Fibroblast of the conjunctiva (primary cell): ENCODE results near the gene RASGRP3.

Experiments
- DNase-seq: peaks from one replicate; pipeline ENCODE4 v3.0.0-alpha.2; 2010; ENCODE audit warnings: low read depth

Gene RASGRP3

DNA sequence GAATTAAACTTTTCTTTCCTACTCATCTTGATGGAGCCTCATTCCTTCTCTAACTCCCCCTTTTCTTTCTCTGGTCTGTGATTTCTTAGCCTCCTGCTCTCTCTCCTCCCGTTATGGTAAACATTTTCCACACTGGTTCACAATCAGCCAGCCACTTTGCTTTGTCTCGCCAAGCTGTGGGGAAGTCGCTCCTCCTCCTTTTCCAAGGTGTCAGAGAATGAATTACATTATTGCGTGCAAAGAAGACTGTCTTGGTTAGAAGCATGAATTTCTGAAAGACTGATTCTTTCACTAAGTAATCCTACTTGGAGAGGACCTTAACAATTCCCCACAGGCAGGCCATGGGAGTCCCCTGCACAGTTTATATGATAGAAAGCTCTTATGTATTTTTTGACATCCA lies 46.1 kb downstream of the RASGRP3 start:
- no peak for DNase-seq

DNA sequence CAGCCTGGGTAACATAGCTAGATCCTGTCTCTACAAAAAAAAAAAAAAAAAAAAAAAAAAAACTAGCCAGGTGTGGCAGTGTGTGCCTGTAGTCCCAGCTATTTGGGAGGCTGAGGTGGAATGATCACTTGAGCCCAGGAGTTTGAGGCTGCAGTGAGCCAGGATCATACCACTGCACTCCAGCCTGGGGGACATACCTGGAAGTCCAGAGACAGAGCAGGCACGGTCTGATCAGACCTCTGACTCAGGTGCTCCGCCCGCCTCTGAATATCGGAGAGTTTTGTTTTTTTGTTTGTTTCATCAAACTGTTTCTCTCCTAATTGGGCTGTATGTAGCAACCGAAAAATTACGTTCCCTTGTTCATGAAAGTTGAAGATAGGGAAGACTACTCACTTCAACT lies 49.2 kb downstream of the RASGRP3 start:
- no peak for DNase-seq

DNA sequence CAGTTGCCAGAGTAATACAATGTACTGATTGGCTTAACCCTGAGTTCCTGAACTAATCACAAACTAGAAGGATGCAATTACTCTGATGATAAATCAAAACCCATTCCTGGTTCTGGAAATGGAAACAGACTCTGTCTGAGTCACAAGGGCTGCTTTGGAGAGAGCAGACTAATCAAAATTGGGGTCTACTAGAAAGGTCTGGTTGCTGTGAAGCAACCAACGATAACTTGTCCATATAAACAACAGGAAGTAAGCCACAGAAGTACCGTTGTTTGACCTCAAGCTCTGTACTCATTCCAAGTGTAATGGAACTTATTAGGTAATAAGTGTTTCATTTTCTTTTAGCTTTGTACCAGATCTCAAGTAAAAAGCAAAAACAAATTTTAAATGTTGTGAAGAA lies 49.7 kb downstream of the RASGRP3 start:
- no peak for DNase-seq

DNA sequence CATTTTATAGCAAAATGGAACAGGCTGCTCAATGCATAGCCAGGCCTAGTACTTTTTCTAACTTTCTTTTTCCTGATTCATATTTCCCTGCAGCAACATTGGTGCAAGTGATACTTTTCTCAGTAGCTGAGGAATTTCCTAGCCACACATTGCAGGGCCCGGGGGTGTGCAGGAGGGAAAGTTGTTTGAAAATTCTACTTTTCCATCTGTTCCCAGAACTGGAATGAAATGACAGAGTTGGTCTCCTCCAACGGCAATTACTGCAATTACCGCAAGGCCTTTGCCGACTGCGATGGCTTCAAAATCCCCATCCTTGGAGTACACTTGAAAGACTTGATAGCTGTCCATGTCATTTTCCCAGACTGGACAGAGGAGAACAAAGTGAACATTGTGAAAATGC lies 50.5 kb downstream of the RASGRP3 start:
- no peak for DNase-seq

DNA sequence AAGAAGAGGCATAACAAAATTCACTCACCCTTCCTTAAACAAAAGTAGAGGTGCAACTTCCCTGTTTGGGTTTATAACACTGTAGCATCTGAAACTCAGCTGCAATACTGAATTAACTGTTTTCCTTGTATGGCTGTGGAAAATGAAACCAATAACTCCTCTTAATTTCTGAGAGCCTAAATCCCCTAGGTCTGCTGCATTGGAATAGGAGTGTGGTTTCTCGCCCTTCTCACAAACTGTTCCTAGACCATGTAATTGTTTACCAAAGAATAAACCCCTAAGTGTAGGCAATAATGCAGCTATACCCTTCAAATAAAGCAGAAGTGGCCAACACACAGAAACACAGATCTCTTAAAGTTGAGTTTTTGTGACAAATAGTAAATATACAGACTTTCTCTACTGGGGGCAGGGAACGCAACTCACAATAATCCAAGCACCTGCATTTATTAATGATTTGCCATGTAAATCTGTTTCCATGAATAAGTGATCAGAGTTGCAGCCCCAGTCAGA lies 52.0 kb downstream of the RASGRP3 start:
- no peak for DNase-seq

DNA sequence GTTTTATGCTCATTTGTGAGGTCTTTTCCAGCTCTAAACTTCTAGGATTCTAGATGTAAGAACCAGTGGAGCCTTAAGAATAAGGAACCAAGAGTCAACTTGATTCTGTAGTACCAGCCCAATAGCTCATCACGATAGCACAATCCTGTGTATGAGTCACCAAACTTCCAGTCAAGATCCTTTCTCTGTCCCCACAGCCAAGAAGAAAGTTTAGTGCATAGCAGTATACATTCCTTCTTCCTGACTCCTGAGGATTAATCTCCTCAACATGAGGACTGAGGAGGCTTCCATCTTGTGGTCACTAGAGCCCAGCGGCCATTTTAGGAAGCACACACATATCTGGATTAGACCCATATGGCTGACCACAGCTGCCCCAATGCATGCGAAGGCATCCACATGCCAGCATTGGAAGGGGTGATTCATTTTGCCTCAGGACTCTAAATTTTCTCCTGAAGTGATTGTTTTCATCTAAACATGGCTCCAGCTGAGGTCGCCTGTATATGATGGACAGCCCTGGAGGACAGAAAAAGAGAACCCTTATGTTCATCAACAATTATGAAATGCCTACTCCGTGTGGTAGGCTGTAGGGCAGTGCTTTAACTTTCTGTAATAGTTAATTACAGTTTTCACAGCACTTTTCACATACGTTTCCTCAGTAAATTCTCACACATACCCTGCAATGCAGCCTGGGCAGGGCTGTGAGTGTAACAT lies 53.5 kb downstream of the RASGRP3 start:
- peak; percentile 82 for DNase-seq

DNA sequence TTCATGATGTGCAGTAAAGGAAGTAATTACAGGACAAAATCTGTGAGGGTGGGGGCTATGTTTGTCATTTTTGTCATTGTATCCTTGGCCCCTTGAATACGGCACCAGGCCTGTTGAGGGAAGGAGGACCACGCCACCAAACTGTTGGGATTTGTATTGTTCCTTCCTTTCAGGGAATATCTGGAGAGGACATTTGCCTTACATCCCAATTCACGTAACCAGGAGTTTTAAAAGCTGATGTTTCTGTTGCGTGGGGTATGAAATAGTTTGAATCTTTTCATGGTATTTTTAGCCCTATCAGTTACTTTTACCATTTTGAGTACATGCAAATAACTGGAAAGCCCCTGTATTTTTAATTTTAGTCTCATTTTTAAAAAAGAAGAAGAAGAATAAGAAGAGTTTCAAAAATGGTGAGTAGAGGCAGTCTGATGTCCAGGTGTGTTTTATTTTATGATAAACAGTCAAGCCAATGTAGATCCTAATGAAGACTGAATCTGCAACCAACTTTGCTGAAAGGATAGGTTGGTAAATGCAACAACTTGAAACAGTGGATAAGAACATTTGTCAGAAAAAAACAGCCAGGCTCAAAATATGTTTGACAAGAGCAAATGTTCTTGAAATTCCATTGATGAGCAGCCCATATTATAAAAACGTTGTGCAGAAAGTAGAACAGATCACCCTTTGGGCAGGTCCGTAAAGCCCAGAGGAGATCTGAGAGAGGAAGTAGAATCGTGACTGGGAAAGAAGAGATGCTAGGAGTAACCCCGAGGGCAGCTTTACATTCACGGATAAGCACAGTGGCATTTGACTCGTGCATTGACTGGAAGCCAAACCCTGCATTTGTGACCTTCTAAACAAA lies 54.5 kb downstream of the RASGRP3 start:
- no peak for DNase-seq

DNA sequence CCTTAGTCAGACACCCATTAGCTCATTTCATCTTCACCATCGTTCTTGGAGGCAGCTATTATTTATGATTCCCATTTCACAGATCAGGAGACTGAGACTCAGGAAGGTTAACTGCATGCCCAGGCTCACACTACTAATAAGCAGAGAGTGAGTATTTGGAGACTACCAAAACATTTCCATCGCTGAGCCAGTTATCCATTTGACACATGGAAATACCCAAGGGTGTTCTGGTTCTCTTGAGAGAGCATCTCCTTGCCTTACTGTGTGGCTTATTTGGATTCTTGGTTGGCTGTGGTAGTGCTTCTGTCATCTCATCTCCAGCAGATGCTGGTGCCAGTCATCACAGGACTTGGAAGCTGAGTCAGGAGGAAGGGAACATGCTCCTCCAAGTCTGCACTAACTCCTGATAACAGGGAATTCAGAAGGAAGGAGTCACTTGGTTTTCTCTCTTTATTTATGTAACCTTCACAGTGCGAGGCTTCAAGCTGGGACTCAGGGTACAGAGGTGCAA lies 55.2 kb downstream of the RASGRP3 start:
- no peak for DNase-seq

DNA sequence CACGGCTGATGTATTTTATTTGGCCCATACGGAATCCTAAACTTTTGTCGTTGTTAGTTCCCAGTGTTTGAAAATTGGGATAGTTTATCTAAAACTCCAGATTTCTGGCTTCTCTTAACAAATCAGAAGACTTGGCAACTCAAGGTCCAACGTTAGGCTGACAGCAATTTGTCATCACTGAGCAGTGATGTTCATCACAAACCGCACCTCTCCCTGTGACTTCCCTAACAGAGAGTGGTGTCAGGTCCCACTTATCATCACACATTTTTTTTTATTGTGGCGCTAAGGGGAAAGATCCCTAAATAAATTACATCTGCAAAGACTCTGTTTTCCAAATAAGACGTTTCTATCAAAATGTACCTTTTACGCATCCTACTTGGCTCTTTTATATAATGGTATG lies 55.7 kb downstream of the RASGRP3 start:
- DNase-seq = no peak

DNA sequence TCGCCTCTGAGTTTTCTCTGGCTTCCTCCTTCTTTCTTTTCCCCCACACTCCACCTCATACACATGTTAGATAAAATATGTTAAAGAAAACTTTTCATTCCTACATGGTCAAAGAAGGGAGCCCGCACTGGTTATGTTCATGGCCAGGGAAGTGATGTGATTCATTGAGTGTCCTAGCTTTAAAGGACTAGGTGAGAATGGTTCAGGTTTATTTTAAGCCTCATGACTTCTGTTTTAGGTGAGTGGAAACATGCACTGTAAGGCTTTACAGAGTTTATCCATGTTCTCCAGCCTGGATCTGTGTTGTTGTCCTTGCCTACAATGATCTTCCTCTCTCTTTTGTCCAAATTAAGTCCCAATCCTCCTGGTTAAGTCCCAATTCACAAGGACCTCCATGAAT lies 56.5 kb downstream of the RASGRP3 start:
- no peak for DNase-seq

DNA sequence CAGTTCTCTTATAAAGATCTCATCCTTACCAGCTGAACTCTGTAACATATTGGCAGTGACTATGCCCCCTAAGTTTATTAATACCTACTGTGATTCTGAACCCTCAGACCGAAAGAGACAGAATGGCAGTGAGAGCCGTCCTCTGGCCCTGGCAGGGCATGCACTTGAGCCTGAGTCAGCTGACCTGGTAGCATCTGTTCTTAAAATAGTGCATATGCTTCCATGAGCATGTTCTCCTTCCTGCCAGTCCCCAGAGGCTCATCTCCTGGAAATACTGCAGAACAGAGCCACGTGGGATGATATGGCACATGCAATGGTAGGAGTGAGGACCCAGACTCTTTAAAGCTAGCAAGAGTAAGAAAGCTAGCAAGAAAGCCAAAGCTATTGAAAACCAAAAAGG lies 59.0 kb downstream of the RASGRP3 start:
- DNase-seq = no peak

DNA sequence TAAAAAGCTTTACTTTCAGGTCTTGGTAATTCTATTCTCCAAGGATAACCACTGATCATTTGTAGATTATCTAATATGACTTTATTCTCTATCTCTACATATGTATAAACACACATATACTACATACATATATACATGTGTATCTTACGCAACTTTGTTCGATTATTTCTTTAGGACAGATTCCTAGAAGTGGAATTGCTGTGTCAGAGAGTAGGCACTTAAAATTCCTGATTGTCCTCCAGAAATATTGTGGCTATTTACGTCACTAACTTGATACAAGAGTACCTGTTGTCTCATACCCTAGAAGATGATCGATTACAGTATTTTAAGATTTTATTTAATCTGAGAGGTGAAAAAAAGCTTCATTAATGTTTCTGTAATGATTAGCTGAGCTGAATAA lies 64.8 kb downstream of the RASGRP3 start:
- no peak for DNase-seq

DNA sequence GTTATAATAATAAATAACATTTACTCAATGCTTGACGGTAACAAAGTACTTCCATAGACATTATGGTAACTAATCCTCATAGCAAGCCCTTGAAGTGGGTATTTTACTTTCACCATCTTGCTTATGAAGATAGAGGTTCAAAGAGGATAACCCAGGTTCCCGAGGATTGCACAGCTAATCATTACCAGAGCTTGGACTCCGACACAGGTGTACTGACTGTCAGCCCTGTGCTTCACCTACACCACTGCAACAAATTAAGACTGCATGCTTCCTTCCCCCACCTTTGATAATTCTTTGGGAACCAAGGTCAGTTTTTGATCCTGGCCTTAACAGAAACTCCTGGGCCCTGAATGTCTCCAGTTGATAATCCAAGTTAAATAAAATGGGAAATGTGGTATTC lies 73.8 kb downstream of the RASGRP3 start:
- no peak for DNase-seq

DNA sequence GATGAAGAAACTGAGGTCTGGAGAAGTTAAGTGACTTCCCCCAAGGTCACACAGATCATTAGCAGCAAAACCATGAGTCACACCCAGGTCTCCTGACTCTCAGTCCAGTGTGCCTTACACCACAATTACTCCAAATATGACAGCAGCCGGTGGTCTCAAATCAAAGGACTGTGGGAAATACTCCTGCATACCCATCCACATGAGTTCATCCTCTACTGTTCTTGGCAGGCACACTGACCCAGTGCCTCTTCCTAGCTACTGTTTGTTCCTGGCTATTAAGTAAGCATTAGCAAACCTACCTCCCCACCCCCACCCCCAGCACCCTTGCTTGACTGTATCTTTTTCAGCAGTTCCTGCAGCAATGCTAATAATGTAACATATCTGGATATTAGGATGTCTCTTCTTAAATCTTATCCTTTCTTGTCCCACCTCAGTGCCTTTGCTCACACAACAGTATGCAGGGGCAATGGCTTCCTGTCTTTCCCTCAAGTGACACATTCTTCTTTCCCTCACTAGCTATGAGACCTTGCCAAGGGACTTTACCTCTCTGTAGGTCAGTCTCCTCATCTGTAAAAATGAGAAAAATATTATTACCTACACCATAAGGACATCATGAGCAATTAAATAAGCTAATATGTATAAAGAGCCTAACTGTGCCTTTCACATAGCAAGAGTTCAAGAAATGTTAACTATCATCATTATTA lies 76.5 kb downstream of the RASGRP3 start:
- DNase-seq = no peak

DNA sequence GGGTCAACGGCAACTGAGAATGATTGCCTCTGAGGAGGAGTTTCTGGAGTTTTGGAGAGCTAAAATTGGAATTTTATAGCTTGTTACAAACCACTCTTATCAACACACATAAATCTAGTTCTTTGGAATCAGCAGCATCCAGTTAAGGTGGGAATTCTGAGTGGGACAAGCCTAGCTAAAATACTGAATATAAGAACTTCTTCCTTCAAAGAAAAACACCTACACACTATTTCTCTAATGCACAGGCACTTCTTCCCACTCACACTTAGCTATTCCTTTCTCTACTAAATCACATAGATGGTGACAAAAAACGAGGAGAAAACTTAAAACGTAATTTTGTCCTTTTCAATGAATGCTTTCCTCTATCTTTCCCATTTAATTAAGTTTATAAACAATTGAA lies 79.2 kb downstream of the RASGRP3 start:
- no peak for DNase-seq

DNA sequence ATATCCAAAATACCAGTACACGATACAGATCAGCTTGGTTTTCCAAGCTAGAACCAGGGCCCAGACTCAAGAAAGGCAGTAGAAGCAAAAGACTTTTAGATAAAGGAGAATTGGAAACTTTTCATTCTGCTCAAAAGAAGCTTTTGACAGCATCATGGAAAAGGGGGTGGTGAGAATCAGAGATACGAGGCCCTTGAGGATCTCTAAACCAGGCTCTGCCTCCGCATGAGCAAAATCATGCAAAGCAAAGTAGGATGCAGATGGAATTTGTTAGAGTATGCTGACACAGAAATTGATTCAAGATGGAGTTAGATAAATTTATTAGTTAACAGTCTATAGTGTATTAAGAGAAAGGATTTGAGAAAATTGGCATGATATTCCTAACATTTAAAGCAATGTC lies 82.9 kb downstream of the RASGRP3 start:
- DNase-seq = no peak

DNA sequence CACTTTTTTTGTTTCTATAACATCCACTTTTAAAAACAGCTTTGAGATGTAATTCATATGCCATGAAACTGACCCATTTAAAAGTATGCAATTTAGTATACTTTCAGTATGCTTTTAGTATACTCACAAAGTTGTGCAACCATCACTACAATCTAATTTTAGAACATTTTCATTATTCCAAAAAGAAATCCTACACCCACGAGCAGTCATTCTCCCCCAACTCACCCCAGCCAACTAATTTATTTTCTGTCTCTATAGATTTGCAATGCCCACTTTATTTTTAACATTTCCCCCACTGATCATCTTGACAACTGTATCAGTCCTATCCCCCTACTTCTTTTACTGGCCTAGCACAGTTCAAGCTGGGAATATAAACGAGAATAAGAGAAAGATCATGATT lies 83.6 kb downstream of the RASGRP3 start:
- DNase-seq = no peak

DNA sequence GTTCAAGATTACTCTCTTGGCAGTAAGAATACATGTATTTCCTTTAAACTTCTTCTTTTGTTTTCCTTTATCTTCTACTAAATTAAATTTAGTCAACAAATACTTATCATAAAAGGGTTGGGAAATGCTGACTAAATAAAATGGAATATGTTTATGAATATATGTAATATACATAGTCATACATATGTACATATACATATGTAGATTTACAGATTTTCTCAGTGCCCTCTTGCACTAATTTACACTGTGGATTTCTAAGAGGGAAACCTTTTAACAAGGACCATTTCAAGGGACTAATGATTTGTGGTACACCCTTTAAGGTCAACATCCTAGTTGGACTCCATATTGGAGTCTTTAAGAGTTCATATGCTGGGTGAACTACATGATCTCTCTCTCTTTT lies 85.4 kb downstream of the RASGRP3 start:
- DNase-seq = no peak

DNA sequence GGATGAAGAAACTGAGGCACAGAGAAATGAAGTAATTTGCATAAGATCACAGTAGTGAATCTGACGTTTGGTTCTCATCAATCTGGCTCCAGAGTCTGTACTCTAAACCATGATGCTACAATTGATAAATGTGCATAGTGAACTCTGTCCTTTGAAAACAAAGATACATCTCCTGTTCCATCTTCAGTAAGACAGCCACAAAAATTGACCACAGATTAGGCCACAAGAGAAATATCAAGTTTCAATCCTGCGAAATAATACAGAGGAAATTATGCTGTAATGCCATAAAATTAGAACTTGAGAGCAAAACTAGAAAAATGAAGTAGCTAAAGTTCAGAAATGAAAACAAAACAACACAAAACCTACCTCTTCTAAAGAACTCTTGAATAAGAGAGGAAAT lies 94.2 kb downstream of the RASGRP3 start:
- DNase-seq = no peak

DNA sequence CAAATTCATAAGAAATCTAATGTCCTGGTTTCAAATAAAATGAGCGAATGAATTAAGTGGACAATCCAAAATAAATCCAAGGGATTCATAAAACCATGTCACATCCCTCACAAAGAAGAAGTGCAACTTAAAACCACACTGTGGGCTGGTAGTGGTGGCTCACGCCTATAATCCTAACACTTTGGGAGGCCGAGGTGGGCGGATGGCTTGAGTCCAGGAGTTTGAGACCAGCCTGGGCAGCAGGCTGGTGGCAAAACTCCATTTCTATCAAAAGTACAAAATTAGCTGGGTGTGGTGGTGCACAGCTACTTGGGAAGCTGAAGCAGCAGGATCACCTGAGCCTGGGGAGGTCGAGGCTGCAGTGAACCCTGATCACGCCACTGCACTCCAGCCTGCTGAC lies 97.2 kb downstream of the RASGRP3 start:
- DNase-seq = no peak

DNA sequence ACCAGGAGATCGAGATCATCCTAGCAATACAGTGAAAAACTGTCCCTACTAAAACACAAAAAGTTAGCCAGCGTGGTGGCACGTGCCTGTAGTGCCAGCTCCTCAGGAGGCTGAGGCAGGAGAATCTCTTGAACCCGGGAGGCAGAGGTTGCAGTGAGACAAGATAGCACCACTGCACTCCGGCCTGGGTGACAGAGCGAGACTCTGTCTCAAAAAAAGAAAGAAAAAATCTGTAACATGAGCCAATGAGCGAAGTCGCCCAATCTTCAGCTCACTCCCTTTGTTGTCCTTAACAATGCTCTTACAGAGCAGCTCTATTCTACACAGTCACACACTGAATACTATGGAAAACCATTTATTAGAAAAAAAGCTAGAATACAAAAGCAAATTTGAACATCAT lies 100.6 kb downstream of the RASGRP3 start:
- DNase-seq = no peak

DNA sequence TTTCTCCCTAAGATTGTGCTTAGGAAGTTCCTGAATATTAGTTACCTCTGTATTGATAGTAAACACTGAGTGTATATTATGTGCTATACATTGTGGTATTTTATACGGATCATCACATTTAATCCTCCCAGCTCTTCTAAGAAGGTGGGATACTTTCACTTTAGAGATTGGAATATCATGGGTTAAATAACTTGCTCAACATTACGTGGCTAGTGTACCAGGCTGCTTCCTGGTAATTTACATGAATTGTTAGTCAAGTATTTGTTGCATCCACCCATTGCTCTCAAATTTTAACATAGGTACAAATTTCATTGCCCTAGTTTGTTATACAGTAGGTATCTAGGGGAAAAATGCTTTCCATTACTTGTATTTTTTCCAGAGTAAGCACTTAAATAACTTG lies 101.2 kb downstream of the RASGRP3 start:
- no peak for DNase-seq

DNA sequence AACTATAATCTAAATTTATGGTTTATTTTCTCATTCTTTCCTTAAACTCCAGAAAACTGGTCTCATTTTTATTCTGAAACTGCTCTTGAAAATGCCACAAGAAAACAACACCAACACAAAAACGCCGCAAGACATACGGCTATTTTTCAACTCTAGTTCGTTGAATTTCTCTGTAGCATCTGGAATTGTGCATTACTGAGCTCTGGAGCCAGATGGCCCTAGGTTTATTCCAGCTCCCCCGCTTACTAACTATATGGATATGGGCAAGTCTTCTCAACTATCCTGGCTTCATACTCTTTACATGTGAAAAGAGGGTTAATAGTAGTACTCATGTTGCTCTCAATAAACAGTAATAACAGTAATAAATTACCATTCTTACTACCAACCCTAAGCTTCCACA lies 102.8 kb downstream of the RASGRP3 start:
- no peak for DNase-seq
